HG02759 (cell line): ENCODE results near the gene RTL10.
"Not testable (repeated sequence)": the region's sequence is repeated elsewhere in the genome, so short reads cannot be mapped to it uniquely, and the experiment has no call there.

Experiments
- ATAC-seq: cut with Tn5 transposase; IDR thresholded peaks from one replicate; pipeline ENCODE4 v1.9.1; 2021; ENCODE audit warnings: mild to moderate bottlenecking, moderate library complexity; ENCODE audit not compliant: unreplicated experiment

The RTL10 gene

DNA sequence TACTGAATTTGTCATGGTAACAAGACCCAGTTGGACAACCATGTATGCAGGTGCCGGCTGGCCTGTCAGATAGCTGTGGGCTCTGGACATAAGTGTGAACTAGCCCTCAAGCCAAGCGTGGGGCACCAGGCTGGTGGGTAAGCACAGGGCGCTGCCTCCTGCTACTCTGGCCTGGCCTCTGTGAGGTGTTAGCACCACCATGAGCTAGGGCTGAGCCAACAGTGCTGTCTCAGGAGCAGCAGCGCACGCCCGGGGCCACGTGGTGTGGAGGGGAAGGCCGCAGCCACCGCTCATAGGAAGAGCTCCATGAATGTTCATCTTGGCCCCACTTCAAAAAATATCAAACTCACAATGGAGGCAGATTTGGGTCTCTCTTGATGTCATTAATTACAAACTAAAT, 35.3 kb upstream of the RTL10 start:
- no peak for ATAC-seq

DNA sequence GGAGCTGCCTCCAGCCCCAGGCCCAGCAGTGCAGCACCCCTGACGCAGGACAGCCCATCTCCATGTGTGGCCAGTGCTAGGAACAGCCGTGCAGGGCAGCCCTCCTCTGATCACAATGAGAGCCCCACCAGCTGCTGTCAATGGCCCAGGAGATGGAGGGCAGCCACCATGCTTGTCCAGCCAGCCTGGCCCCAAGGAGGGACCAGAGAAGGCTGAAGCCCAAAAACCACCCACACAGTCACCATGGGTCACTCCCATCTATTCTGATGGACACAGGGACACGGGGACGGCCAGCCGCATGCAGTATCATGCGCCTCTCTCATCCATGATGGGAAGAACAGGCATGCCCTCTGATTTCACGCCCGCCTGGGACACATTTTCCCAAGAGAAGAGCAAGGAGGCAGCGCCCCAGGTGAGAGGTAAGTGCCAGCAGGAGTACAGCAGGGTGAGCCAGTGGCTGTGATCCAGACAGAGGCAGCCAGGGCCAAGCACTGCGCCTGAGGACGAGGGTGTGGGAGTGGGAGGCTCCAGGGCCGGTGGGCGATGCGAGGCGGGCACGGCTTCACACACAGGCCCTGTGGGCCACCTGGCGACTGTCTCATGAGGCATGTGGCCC, 33.6 kb upstream of the RTL10 start:
- no peak for ATAC-seq

DNA sequence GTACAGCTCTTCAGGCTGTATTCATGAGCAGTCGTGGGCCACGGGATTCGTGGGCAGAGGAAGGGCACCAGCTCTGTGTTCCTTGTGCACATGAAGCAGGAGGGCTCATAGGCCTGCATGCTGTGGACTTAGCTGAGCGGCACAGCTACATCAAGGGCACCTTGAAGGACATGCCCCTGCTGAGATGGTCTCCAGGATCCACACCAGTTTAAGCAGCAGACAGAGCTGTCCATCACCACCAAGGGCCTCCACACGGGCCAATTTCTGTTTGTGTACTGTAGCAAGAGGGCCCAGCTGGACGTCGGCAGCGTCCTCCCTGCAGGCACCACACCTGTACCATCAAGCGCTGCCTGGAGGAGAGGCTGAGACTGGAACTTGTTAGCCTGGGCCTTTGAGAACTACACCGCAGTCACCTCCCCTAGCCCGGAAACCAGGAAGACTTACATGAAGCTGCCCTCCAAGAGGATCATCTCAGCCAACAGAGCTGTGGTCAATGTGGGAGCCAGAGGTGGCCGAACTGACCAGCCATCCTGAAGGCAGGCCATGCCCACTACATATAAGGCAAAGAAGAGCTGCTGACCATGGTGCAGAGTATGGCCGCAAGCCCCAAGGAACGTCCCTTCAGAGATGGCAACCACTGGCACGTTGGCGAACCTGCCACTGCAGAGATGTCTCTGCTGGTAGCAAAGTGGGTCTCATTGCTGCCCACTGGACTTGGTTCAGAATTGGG, 32.7 kb upstream of the RTL10 start:
- ATAC-seq: no peak

DNA sequence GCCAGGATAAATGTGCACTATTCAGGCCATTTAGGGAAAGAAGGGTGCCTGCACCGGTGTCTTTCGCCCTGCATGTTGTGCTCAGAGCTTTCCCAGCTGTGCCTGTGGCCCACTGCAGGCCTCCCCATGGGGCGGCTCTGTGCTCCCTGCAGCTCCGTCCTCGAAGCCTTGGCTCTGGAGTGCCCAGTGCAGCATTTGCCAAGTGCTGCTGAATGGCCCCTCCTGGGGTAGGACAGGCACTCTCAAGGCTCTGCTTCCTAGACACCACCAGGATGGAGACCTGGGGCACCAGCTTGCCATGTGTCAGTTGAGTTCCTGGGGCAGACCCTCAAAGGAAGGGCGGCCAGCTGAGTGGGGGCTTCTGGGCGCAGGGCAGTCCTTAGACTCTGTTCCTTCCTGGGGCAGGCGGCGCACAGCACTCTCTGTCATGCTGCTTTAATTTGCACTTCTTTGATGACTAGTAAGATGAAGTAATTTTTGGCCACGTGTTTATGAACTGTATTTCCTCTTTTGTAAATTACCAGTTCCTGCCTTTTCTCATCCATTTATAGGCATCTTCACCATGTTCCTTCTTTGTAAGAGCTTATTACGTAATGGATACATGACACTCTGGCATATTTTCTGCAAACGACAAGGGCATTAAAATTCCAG, 32.1 kb upstream of the RTL10 start:
- ATAC-seq: no peak

DNA sequence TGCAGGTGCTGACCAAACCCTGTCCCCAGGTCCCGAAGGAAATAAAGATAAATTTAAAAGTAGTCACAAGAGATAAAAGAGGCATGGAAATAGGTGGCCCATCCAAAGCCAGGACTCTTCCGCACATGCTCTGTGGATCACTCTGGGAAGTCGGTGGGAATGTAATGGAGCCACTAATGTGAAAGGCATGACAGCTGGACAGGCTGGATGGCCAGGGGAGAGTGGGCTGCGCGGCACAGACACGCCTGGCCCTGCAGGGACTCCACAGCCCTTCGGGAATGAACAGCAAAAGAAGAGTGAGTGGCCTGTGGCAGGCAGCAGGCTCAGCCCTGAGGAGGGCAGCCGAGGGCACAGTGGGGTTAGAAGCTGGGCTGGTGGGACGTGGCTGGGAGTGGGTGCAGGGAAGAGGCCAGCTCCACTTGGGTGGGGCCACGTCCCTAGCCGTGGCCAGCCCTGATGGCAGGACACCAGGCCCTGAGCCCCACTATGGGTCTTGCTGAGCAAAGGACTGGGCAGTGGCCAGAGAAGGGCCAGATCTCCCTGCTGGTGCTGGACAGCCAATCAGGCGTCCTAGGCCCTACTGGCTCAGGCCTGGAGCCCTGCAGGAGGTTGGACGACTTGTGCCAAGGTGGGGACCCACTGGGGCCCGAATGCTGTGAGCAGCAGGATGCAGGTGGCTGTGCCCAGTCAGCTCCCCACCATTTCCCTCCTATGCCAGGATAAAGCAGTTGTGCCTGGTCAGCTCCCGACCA, 31.3 kb upstream of the RTL10 start:
- no peak for ATAC-seq

DNA sequence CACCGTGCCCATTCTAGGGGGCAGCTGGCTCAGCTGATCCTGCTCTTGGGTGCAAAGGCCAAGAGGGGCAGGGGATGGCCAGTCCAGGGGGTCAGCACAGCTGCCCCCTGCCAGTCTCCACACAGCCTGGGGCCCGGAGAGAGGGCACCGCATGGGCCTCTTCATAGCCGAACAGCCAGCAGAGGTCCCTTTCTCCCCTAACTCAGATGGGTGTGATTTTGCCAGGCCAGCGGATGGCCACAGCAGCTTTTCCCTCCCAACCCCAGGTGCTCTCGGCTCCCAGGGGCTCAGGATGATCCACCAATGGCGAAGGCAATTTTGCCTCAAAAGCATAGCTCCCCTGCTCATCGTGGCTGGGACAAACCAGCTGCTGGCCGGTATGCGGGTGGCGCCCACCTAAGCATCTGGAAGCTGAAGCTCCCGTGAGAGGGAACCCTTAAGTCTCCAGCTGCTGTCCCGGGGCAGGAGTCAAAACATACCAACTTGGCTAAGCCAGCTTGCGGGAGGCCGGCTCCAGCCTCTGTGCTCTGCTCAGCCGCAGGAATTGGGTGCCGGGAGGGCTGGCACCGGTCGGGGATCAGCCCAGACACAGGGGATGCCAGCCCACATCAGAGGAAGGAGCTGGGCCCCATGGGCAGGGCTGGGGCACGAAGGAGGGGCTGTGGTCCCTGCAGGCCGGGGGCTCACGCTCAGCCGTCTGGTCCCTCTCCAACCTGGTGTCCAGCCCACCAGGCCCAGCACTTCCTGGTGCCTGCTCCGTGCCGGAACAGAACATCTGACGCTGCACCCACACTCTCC, 30.5 kb upstream of the RTL10 start:
- ATAC-seq: no peak

DNA sequence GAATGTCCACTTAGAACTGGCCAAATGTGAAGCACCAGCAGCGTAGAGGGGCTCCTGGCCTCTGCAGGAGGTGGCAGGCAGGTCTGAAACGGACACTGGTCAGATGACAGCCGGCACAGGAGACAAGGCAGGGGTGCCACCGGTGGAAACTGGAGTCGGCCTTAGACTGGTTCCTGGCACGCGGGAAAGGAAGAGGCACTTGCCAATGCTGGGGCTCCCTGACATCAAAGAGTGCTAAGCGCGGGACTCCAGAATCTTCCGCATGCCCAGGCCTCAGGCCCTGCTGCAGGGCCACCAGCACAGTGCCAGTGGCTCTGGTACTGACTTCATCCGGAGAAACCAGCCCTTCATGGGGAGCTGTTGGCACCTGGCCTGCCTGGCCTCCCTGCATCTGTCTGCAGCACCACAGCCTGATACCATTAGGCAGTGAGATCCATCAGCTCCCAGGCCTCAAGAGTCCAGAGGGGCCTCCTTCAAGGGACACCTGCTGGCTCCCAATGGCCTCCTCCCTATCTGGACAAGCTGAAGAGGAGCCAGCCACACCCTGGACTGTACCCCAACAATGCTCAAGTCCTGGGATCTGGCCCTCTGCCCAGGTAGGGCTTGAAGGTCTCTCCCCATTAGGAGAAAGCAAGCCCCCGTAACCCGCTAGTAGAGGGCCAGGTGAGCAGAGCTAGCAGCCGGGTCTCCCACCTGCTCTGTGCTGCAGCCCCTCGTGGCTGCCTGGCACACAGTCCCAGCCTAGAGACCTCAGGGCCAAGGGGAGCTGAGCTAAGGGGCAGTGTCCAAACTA, 29.7 kb upstream of the RTL10 start:
- ATAC-seq: no peak

DNA sequence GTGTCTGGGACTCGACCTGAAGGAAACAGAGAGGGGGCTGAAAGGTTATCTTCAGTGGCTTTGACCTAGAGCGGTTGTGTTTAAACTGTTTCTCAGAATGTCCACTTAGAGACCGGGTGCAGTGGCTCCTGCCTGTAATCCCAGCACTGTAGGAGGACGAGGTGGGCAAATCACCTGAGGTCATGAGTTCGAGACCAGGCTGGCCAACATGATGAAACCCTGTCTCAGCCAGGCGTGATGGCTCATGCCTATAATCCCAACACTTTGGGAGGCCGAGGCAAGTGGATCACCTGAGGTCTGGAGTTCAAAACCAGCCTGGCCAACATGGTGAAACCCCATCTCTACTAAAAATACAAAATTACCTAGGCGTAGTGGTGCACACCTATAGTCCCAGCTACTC, 28.8 kb upstream of the RTL10 start:
- ATAC-seq: not testable (repeated sequence)

DNA sequence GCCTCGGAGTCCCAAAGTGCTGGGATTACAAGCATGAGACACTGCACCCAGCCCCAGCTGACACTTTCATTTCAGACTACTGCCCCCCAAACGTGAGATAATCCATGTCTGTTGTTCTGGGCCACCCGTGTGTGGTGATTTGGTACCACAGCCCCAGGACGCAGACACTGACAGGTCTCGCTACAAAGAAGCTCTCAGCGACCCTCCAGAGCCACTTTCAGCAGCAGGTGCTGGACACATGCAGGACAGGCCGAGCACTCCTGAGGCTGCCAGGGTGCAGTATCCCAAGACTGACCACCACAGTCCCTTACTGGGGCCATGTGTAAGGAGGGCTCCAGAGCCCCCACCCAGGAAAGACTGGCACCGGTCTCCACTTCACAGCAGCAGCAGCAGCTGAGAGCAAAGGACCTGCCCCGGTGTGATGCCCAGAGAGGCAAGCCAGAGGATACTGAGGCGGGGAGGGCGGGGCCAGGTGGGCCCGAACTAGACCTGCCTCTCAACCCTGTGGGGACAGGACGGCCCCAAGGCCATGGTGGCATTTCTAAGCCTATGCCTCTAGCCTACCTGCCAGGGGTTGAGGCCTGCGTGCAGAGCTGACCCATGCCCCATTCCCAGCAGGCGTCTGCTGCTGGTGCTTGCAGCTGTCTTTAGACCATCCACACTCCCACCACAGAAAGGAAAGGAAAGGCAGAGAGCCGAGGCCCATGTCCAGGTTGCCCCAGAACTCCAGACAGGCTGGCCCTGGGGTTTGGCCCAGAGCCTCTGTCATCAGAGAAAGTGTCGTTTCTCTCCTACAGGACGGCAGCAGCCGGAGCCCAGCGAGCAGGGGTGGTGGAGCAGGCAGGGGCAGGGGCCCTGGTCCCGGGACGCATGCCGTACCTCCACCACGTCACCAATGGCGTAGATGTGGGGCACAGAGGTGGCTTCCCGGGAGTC, 28.0 kb upstream of the RTL10 start:
- ATAC-seq: no peak

DNA sequence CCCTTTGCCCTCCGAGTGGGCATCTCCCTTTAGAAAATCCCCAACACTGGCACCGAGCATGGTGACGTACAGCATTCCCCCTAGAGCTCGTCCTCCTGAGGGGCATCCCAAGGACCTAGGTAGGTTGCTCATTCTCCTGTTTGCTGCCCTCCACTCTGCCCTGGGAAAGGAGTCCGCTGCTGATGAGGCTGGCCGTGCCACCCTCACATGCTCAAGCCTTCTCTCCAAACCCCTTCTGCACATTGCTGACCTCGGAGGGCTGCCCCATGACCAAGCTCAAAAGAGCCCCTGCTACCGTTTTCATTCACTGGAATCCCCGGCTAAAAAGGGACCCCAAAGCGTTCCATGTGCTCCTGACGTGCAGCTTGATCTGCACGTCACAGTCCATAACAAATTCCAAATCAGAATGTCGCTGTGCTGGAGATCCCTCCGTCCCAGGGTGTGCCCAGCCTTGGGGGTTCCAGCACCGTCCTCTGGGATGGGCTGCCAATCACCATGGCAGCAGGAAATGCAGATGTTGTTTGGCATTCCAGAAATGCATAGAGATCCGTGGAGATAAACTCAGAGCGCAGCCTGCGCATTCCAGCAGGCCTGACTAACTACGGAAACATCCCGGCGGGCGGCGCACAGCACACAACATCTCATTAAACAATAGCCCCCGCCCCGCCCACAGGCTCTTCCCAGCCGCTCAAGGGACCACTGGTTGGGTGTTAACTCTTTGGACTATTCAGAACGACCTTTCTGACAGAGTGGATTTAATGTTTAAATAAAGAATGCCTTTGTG, 26.3 kb upstream of the RTL10 start:
- ATAC-seq: no peak

DNA sequence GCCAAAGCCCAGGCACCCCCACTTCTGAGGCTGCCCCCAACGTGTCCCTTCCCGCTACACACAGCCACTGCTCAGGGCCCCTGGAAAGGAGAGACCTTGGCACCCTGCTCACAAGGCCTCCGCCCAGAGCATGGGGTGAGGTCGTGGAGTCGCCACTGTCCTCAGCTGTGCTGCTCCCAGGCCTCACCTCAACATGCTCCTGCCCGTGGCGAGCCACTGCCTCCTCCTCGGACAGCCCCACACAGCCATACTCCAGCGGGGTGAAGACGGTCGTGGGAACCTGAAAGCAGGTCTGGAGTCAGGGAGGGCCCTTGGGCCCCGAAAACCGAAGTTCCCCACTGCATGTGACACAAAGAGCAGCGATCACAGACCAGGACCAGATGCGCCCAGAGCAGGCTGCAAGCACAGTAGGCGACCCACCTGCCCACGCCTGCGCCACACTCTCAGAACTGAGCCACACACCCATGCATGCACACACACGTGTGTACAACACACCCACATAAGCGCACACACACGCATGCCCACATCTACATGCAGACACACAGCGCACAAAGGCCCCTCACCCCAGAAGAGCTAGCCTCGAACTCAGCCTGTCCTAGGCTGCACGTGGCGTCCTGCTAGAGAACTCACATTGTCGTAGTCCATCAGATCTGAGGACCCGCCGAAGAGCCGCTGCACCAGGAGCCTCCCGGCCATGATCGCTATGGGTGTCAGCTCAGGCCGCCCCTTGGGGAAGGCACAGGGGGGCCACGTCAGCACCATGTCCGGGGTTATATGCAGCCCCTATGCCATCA, 25.5 kb upstream of the RTL10 start:
- no peak for ATAC-seq

DNA sequence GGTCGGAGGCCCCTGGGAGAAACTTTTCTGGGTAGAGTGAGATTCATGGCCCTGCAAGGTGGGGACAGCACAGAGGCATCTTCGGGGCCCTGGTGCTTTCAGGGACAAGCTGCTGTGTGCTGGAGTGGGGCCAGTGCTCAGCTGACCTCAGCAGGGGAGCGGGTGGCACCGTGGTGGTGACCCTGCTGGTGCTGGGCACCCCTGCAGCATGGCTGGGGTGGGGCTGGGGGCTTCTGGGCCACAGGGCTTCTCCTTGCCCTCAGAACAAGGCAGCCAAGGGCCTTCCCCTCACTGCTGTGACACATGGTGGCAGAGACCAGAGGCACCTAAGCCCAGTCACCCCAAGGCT, 24.9 kb upstream of the RTL10 start:
- ATAC-seq: no peak

DNA sequence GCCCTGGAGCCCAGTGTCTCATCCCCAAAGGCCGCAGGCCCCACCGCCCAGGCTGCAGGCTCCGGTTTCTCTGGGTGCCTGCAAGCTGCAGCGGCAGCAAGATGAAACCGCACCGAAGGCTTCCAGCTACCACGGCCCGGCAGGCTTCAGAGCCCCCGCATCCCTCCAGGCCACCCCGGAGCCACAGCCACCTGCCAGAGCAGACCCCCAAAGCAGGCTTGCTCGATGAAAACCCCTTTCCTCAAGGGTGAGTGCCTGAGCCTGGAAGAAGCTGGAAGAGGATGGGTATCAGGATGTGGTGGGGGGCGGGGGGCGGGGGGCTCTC, 24.5 kb upstream of the RTL10 start:
- no peak for ATAC-seq

DNA sequence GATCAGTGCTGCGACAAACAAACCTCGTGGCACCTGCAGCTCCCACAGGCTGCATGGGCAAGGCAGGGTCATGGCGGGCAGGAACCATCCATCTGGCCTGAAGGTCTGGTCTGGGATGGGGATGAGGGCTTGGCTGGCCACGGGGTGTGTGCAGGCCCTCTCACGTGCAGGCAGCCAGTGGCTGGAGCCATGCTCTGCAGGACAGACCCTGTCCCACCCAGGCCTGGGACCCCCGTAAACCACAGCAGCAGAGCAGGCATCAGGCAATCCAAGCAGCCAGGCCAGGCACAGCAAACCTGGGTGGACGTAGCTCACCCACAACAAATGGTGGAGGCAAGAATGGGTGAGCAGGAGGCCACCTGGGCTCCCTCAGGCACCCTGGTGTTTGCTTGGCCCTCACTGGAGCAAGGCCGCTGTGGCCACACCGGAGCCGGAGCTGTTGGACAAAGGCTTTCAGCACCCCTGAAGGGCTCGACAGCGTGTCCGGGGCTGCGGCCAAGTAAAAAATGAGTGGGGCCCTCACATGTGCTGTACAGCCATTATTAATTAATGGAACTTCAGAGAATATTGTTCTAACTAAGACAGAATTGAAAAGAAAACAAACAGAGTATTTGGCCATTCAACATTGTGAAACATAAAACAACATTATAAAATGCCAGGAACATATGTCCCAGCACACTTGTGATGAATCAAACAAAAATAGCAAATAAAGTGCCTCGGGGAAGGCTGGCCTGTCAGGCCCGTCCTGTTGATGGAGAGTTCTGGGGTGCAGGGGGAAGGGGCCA, 24.0 kb upstream of the RTL10 start:
- ATAC-seq: no peak

DNA sequence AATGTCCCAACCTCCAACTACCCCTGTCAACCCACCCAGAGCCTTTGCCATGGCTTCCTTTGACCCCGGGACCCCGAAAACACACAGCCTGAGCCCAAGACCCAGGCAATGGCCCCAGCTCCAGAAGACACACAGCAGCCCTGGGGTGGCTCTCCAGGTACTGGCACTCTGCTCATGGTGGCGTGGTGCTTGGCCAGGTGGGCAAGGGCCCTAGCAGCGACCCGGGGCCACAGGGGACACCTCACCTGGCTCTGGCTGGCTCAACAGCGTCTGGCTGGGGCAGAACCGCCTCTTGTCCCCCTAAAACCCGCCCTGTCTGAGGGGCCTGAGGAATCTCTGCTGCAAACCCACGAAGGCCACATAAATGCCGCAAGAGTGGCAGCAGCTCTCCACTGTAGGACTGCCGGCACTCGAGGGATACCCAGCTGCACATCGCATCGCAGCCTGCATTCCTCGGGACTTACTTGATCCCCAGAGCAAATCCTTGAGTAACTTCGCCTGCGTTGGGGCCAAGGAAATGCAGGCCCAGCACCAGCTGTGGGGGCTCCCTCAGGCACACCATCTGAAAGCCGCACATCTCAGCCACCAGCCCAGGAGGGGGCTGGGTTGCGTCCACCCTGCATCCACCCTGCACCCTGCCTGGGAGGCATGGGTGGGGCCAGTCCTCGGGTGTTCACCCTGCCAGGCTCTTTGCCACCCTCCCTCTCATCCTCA, 23.1 kb upstream of the RTL10 start:
- no peak for ATAC-seq

DNA sequence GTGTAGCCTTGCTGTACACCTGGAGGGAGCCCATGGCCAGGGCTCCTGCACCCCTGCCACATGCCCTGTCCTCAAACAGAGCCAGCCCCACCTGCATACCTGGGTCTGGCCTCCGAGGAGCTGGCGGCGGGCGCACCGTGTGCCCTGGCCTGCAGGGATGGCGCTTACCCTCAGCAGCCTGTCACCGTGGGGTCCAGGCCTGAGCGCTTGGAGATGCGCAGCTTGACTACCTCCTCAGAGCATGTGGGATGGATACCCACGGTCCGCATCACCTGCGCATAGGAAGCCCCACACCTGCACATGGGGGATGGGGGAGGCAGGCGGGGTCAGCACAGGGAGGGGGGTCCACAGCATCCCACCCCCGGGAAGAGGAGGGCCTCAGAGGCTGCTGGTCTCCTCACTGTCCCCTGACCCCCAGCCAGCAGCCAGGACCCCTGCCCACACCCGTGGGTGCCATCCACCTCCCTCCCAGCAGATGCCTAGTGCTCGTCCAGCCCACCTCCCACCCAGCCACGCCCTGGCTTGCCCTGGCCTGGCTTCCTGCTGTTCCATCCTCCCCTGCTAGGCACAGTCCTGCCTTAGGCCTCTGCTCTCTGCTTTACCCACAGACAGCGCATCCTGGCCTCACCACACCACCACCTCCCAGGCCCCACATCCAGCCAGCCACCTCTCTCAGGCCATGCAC, 22.4 kb upstream of the RTL10 start:
- no peak for ATAC-seq
